ENCODE results near the gene RDH11. TPM values are rescaled to one million over a fixed set of nuclear protein-coding genes. Genes with fewer than 3 reads are reported as not detected.

RDH11 gene, protein sequence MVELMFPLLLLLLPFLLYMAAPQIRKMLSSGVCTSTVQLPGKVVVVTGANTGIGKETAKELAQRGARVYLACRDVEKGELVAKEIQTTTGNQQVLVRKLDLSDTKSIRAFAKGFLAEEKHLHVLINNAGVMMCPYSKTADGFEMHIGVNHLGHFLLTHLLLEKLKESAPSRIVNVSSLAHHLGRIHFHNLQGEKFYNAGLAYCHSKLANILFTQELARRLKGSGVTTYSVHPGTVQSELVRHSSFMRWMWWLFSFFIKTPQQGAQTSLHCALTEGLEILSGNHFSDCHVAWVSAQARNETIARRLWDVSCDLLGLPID
- total RNA-seq (2014; rRNA removed): 103 and 125 TPM in 2 replicates
- percentile 95 among the genes with signal in this experiment for Bru-seq, nascent RNA
- percentile 97 among the genes with signal in this experiment for BruChase-seq, experiment 1, labeled RNA remaining after a 6-hour chase
- BruChase-seq, experiment 2, labeled RNA remaining after a 2-hour chase: percentile 98 among the genes with signal in this experiment
- long read RNA-seq, transcript RDH11-203 (7 exons, 1,926 nt): minor isoform, 5 of 393 reads
- long read RNA-seq, transcript RDH11-201 (7 exons, 2,588 nt): major isoform, 281 of 393 reads
- long read RNA-seq, transcript RDH11-208 (2 exons, 801 nt): minor isoform, 5 of 393 reads
- long read RNA-seq, partial matches to known transcripts: 27 of 393 reads
- long read RNA-seq, other reads (novel, unspliced or antisense): 73 of 393 reads

DNA sequence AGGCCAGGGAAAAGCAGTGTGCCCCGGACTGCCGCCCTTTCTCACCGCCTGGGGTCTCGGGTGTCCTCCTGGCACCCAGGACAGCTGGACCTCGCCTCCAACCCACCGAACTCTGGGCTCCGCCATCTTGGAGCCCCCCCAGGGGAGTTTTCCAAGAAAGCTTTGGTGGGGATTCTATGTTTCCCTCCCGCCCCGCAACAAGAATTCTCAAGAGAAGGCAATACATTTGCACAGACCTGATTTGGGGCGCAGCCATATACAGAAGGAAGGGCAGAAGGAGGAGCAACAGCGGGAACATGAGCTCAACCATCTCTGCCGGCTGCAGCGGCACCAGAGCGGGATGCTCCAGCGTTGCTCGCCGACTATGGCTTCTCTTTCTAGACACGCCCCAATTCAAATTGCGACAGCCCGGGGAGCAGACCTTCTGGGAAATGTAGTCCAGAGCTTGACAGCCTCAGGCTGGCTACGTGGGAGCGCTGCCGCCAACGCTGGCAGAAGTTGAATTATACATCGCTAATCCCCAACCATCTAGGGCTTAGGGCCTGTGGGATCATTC, at the start of gene RDH11:
TSS of gene RDH11 (minus strand) at position 371 of the 556 bp plus-strand sequence. CDS start at position 310, 61 bp downstream.
- H3K27ac ChIP-seq (ENCODE audit: low read length): peak within 1 kb of the TSS; percentile 93
- H3K9ac ChIP-seq (ENCODE audit: low read length): peak within 1 kb of the TSS; percentile 96
- ChIA-PET CTCF (interaction anchor here (0.7 to 1.4 kb wide), 4 partner anchors 9 to 125 kb away, joined by 3 to 11 read pairs (median 8); partner anchors contain the start of gene ARG2), POLR2A (ENCODE audit: unreplicated experiment) (interaction anchor here (0.7 to 1.4 kb wide), 4 partner anchors 9 to 191 kb away, joined by 3 to 8 read pairs (median 3); no protein-coding TSS in a partner anchor)
- no TSS peak for BruUV-seq (replicated peaks)
- TF ChIP-seq, protein P1, sequence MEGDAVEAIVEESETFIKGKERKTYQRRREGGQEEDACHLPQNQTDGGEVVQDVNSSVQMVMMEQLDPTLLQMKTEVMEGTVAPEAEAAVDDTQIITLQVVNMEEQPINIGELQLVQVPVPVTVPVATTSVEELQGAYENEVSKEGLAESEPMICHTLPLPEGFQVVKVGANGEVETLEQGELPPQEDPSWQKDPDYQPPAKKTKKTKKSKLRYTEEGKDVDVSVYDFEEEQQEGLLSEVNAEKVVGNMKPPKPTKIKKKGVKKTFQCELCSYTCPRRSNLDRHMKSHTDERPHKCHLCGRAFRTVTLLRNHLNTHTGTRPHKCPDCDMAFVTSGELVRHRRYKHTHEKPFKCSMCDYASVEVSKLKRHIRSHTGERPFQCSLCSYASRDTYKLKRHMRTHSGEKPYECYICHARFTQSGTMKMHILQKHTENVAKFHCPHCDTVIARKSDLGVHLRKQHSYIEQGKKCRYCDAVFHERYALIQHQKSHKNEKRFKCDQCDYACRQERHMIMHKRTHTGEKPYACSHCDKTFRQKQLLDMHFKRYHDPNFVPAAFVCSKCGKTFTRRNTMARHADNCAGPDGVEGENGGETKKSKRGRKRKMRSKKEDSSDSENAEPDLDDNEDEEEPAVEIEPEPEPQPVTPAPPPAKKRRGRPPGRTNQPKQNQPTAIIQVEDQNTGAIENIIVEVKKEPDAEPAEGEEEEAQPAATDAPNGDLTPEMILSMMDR (conservative IDR thresholded peaks at IDR 0.05; ENCODE audit: low read depth, low read length): no peak
- TF ChIP-seq EZH2phosphoT487 (IDR thresholded peaks at IDR 0.05; ENCODE audit: borderline replicate concordance, low read length): no peak
- no peaks in the 10 kb centered on the region for H3K27me3 ChIP-seq (ENCODE audit: low read length)
- DNase-seq (peak; percentile 95), ATAC-seq (peak; percentile 93)
- H3K4me3 ChIP-seq (ENCODE audit: low read length): peak within 1 kb of the TSS; percentile 97
- H2AFZ ChIP-seq (ENCODE audit: low read length): peak within 1 kb of the TSS; percentile 82
- H3K4me2 ChIP-seq (ENCODE audit: low read length): peak within 1 kb of the TSS; percentile 98
- peaks cover 27% of the 10 kb centered on the region for H4K20me1 ChIP-seq (ENCODE audit: low read length)
- H3K36me3 ChIP-seq (ENCODE audit: low read depth, low read length): peaks cover 24% of the 10 kb centered on the region
- H3K9me3 ChIP-seq (ENCODE audit: low read length): no peaks in the 10 kb centered on the region
- H3K4me1 ChIP-seq (ENCODE audit: insufficient read depth, low read length): peaks cover 16% of the 10 kb centered on the region
- intact Hi-C loops (cut with micrococcal nuclease): loop anchor here (1.0 kb wide), 3 partner anchors 21 to 336 kb away; partner anchors contain the start of genes ARG2, ATP6V1D and VTI1B
- H3K79me2 ChIP-seq (ENCODE audit: low read length): peaks cover 48% of the 10 kb centered on the region
- H3F3A ChIP-seq (ENCODE audit: low read length, unreplicated experiment): no peaks in the 10 kb centered on the region
- H3K9me2 ChIP-seq (replicated peaks; ENCODE audit: low read length): no peaks in the 10 kb centered on the region

GRCh38 chr14:67744046-67744445, 48.5 kb upstream of the RDH11 start:
- Histone ChIP-seq H3K9me2 (replicated peaks; ENCODE audit: low read length) (no peaks in the 10 kb centered on the region), H4K20me1 (ENCODE audit: low read length) (no peaks in the 10 kb centered on the region), H3K27me3 (ENCODE audit: low read length) (no peaks in the 10 kb centered on the region), H3K27ac (ENCODE audit: low read length) (no peak overlapping the region), H2AFZ (ENCODE audit: low read length) (no peak overlapping the region), H3K4me1 (ENCODE audit: insufficient read depth, low read length) (peaks cover 10% of the 10 kb centered on the region), H3K4me2 (ENCODE audit: low read length) (no peak overlapping the region), H3K4me3 (ENCODE audit: low read length) (no peak overlapping the region), H3F3A (ENCODE audit: low read length, unreplicated experiment) (no peaks in the 10 kb centered on the region), H3K9me3 (ENCODE audit: low read length) (no peaks in the 10 kb centered on the region), H3K9ac (ENCODE audit: low read length) (no peak overlapping the region), H3K36me3 (ENCODE audit: low read depth, low read length) (peaks cover 4% of the 10 kb centered on the region; the same call in 1 of the 2 replicates), H3K79me2 (ENCODE audit: low read length) (no peaks in the 10 kb centered on the region)
- TF ChIP-seq, protein P1 (conservative IDR thresholded peaks at IDR 0.05; ENCODE audit: low read depth, low read length): no peak
- TF ChIP-seq EZH2phosphoT487 (IDR thresholded peaks at IDR 0.05; ENCODE audit: borderline replicate concordance, low read length) (no peak), EZH2 (IDR thresholded peaks at IDR 0.05; ENCODE audit: low read length, unreplicated experiment) (no peak)
- intact Hi-C loops (cut with micrococcal nuclease): no loop called here
- no peak for DNase-seq
- no TSS peak for BruUV-seq (replicated peaks)
- POLR2A ChIA-PET (ENCODE audit: unreplicated experiment): no interaction called here
- ATAC-seq: no peak
- CTCF ChIA-PET: no interaction called here

All from PC-3 (cell line).